WTC11 (cell line): ENCODE data around the gene PFKFB4. TPM values are rescaled to one million over a fixed set of nuclear protein-coding genes. Genes with fewer than 3 reads are reported as not detected.

Source experiments
- ATAC-seq: fragments of 200-7000 bp; cut with Tn5 transposase; 2 replicates; pipeline ENCODE4 v1.10.0; 2021; ENCODE audit warnings: mild to moderate bottlenecking, moderate library complexity
- CTCF ChIA-PET: fragments of 300-600 bp; sonication (Branson Sonifier 250); formaldehyde crosslinking; loops from one replicate; lab custom pipeline; 2021; ENCODE audit warnings: antibody characterized with exemption; lab: Charles Lee
- POLR2A ChIA-PET: fragments of 350-600 bp; sonication (Branson Sonifier 250); formaldehyde crosslinking; loops from one replicate; lab custom pipeline; 2021; ENCODE audit warnings: antibody characterized with exemption; lab: Charles Lee
- DNase-seq: peaks from one replicate; pipeline ENCODE4 v3.0.0; 2021; ENCODE audit warnings: low spot score
- H3K27ac Mint-ChIP-seq: 2 replicates; pipeline ENCODE4 v1.8.0; 2021; ENCODE audit warnings: mixed read lengths
- H3K27me3 Mint-ChIP-seq: 2 replicates; pipeline ENCODE4 v1.8.0; 2021; ENCODE audit warnings: low read depth, mild to moderate bottlenecking, moderate library complexity, mixed read lengths
- H3K36me3 Mint-ChIP-seq: 2 replicates; pipeline ENCODE4 v1.8.0; 2021; ENCODE audit warnings: mixed read lengths
- H3K4me1 Mint-ChIP-seq: 2 replicates; pipeline ENCODE4 v1.8.0; 2022; ENCODE audit warnings: mixed read lengths
- H3K4me3 Mint-ChIP-seq: 2 replicates; pipeline ENCODE4 v1.8.0; 2021; ENCODE audit warnings: mild to moderate bottlenecking, moderate library complexity, mixed read lengths
- H3K9me3 Mint-ChIP-seq: 2 replicates; pipeline ENCODE4 v1.8.0; 2021; ENCODE audit warnings: mixed read lengths
- ARID4B ChIP-seq: sonication (generic); formaldehyde crosslinking; IDR thresholded peaks from 2 replicates; pipeline ENCODE4 v1.8.0; 2023; ENCODE audit warnings: missing genetic modification reagents, mild to moderate bottlenecking, borderline replicate concordance
- CBFB ChIP-seq: sonication (generic); formaldehyde crosslinking; IDR thresholded peaks from 2 replicates; pipeline ENCODE4 v1.8.1; 2022; ENCODE audit warnings: mild to moderate bottlenecking, low read depth, missing genetic modification reagents
- CREB1 ChIP-seq: sonication (generic); formaldehyde crosslinking; IDR thresholded peaks from 2 replicates; pipeline ENCODE4 v1.8.0; 2023; ENCODE audit warnings: mild to moderate bottlenecking, missing genetic modification reagents
- E2F5 ChIP-seq: sonication (generic); formaldehyde crosslinking; IDR thresholded peaks from 2 replicates; pipeline ENCODE4 v1.8.1; 2022; ENCODE audit warnings: mild to moderate bottlenecking, moderate library complexity, missing genetic modification reagents
- GRHL2 ChIP-seq: fragments of 250-450 bp; sonication (Bioruptor Pico); IDR thresholded peaks from 2 replicates; pipeline ENCODE4 v1.8.0; 2022; ENCODE audit warnings: mild to moderate bottlenecking, moderate library complexity; ENCODE audit not compliant: insufficient replicate concordance, severe bottlenecking
- IRF2 ChIP-seq: sonication (generic); formaldehyde crosslinking; IDR thresholded peaks from 2 replicates; pipeline ENCODE4 v1.8.0; 2022; ENCODE audit warnings: low read depth, missing genetic modification reagents, borderline replicate concordance
- JUN ChIP-seq: sonication (generic); formaldehyde crosslinking; IDR thresholded peaks from 2 replicates; pipeline ENCODE4 v1.8.0; 2023; ENCODE audit warnings: mild to moderate bottlenecking, missing genetic modification reagents
- MYBL2 ChIP-seq: sonication (generic); formaldehyde crosslinking; IDR thresholded peaks from 2 replicates; pipeline ENCODE4 v1.8.1; 2023; ENCODE audit warnings: mild to moderate bottlenecking, moderate library complexity, missing genetic modification reagents
- NFYB ChIP-seq: sonication (generic); formaldehyde crosslinking; conservative IDR thresholded peaks from 2 replicates; pipeline ENCODE4 v1.8.0; 2022; ENCODE audit warnings: low read depth, missing genetic modification reagents
- PRRX2 ChIP-seq: fragments of 250-450 bp; sonication (Bioruptor Pico); IDR thresholded peaks from 2 replicates; pipeline ENCODE4 v1.8.0; 2021; ENCODE audit warnings: mild to moderate bottlenecking
- RORB ChIP-seq: fragments of 250-450 bp; sonication (Bioruptor Pico); IDR thresholded peaks from 2 replicates; pipeline ENCODE4 v1.9.0; 2021; ENCODE audit warnings: mild to moderate bottlenecking
- ZNF121 ChIP-seq: sonication (generic); formaldehyde crosslinking; IDR thresholded peaks from 2 replicates; pipeline ENCODE4 v1.8.0; 2023; ENCODE audit warnings: missing genetic modification reagents
- ZNF219 ChIP-seq: sonication (generic); formaldehyde crosslinking; IDR thresholded peaks from 2 replicates; pipeline ENCODE4 v1.8.0; 2023; ENCODE audit warnings: missing genetic modification reagents, mild to moderate bottlenecking, borderline replicate concordance
- ZNF423 ChIP-seq: fragments of 250-450 bp; sonication (Bioruptor Pico); IDR thresholded peaks from 2 replicates; pipeline ENCODE4 v2.1.2; 2022; ENCODE audit warnings: mild to moderate bottlenecking, moderate library complexity
- total RNA-seq: library from RNA; stranded (reverse); gene quantifications from 3 replicates; pipeline ENCODE4 v1.2.3, GENCODE V29; 2021
- TF ChIP-seq, protein P1 (sequence below): sonication (generic); formaldehyde crosslinking; IDR thresholded peaks from 2 replicates; pipeline ENCODE4 v1.8.0; 2022; ENCODE audit warnings: mild to moderate bottlenecking, missing genetic modification reagents
- TF ChIP-seq, protein P2 (sequence below): sonication (generic); formaldehyde crosslinking; IDR thresholded peaks from 2 replicates; pipeline ENCODE4 v1.8.1; 2023; ENCODE audit warnings: mild to moderate bottlenecking, missing genetic modification reagents
- TF ChIP-seq, protein P3 (sequence below): sonication (generic); formaldehyde crosslinking; conservative IDR thresholded peaks from 2 replicates; pipeline ENCODE4 v1.8.1; 2022; ENCODE audit warnings: mild to moderate bottlenecking, missing genetic modification reagents
- TF ChIP-seq, protein P4 (sequence below): sonication (generic); formaldehyde crosslinking; IDR thresholded peaks from 2 replicates; pipeline ENCODE4 v1.8.0; 2022; ENCODE audit warnings: mild to moderate bottlenecking, missing genetic modification reagents

Gene PFKFB4
- total RNA-seq, 1 experiment from 2014 or later = 18.0 TPM

DNA sequence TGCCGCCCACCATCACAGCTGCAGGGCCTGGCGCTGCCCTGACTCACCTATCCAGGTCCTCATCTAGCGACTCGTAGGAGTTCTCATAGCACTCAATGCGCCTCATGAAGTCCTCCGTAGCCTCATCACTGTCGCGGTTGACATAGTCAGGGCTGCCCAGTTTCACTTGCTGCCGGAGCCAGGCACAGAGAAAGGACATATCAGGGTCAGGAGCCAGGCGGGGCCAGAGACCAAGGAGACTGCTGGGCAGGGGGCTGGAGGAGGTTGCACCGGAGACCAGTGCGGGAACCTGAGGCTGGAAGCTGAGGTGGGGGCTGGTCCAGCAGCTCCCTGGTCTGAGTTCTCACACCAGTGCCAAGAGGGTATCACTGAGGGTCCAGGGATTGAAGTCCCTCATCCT, 18.2 kb downstream of the PFKFB4 start:
- Mint-ChIP-seq H3K27ac (no peak overlapping the region), H3K36me3 (peaks cover 67% of the 10 kb centered on the region), H3K27me3 (no peaks in the 10 kb centered on the region), H3K4me1 (no peaks in the 10 kb centered on the region), H3K4me3 (no peak overlapping the region), H3K9me3 (no peaks in the 10 kb centered on the region)
- TF ChIP-seq ZNF121 (CRISPR knock-in tag) (no peak), JUN (no peak), PRRX2 (CRISPR knock-in tag) (no peak), NFYB (CRISPR knock-in tag) (no peak), CREB1 (no peak), IRF2 (CRISPR knock-in tag) (no peak), ZNF219 (CRISPR knock-in tag) (no peak), RORB (CRISPR knock-in tag) (no peak), ARID4B (CRISPR knock-in tag) (no peak), MYBL2 (CRISPR knock-in tag) (no peak), CBFB (CRISPR knock-in tag) (no peak), GRHL2 (CRISPR knock-in tag) (no peak), E2F5 (no peak)
- TF ChIP-seq, protein P1, sequence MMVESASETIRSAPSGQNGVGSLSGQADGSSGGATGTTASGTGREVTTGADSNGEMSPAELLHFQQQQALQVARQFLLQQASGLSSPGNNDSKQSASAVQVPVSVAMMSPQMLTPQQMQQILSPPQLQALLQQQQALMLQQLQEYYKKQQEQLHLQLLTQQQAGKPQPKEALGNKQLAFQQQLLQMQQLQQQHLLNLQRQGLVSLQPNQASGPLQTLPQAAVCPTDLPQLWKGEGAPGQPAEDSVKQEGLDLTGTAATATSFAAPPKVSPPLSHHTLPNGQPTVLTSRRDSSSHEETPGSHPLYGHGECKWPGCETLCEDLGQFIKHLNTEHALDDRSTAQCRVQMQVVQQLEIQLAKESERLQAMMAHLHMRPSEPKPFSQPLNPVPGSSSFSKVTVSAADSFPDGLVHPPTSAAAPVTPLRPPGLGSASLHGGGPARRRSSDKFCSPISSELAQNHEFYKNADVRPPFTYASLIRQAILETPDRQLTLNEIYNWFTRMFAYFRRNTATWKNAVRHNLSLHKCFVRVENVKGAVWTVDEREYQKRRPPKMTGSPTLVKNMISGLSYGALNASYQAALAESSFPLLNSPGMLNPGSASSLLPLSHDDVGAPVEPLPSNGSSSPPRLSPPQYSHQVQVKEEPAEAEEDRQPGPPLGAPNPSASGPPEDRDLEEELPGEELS (CRISPR knock-in tag) = no peak
- TF ChIP-seq, protein P2, sequence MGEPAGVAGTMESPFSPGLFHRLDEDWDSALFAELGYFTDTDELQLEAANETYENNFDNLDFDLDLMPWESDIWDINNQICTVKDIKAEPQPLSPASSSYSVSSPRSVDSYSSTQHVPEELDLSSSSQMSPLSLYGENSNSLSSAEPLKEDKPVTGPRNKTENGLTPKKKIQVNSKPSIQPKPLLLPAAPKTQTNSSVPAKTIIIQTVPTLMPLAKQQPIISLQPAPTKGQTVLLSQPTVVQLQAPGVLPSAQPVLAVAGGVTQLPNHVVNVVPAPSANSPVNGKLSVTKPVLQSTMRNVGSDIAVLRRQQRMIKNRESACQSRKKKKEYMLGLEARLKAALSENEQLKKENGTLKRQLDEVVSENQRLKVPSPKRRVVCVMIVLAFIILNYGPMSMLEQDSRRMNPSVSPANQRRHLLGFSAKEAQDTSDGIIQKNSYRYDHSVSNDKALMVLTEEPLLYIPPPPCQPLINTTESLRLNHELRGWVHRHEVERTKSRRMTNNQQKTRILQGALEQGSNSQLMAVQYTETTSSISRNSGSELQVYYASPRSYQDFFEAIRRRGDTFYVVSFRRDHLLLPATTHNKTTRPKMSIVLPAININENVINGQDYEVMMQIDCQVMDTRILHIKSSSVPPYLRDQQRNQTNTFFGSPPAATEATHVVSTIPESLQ = no peak
- TF ChIP-seq, protein P3, sequence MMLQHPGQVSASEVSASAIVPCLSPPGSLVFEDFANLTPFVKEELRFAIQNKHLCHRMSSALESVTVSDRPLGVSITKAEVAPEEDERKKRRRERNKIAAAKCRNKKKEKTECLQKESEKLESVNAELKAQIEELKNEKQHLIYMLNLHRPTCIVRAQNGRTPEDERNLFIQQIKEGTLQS = no peak
- ChIA-PET POLR2A (no interaction called here), CTCF (interaction anchor here (1.3 to 2.8 kb wide), 2 partner anchors 11 to 66 kb away, joined by 3 to 16 read pairs; no protein-coding TSS in a partner anchor)
- DNase-seq = no peak
- ATAC-seq = no peak

- TF ChIP-seq, protein P4, sequence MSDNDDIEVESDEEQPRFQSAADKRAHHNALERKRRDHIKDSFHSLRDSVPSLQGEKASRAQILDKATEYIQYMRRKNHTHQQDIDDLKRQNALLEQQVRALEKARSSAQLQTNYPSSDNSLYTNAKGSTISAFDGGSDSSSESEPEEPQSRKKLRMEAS = no peak
- no peak for TF ChIP-seq ZNF423 (CRISPR knock-in tag)
Observed at GRCh38 chr3:48536785-48537184, 19.8 kb downstream of the PFKFB4 start.

More at GRCh38 chr3:48536785-48537184, 19.8 kb downstream of the PFKFB4 start:
- POLR2A ChIA-PET = interaction anchor here (0.5 kb wide), 1 partner anchor 33 kb away, joined by 4 read pairs; no protein-coding TSS in a partner anchor
- ATAC-seq (no peak), DNase-seq (no peak)
- Mint-ChIP-seq H3K4me3 (no peak overlapping the region), H3K27me3 (no peaks in the 10 kb centered on the region), H3K9me3 (no peaks in the 10 kb centered on the region), H3K27ac (no peak overlapping the region), H3K36me3 (peaks cover 64% of the 10 kb centered on the region), H3K4me1 (no peaks in the 10 kb centered on the region)
- CTCF ChIA-PET = interaction anchor here (0.9 to 1.5 kb wide), 3 partner anchors 12 to 101 kb away, joined by 3 to 5 read pairs (median 5); no protein-coding TSS in a partner anchor
